GM12891 (cell line): Measurements from ENCODE around the gene ALPK3.

ENCODE experiments used
- DNase-seq: peaks from one replicate; pipeline ENCODE4 v3.0.0; 2011; ENCODE audit warnings: low spot score; ENCODE audit not compliant: insufficient read length
- FAIRE-seq: peaks from 2 replicates; lab custom pipeline; 2011; peaks lifted over from hg19 to GRCh38; lab: Jason Lieb, UNC
- PAX5 ChIP-seq: IDR thresholded peaks from 2 replicates; pipeline ENCODE4 v1.6.1; 2011; ENCODE audit warnings: low read length, moderate library complexity, mild to moderate bottlenecking; ENCODE audit not compliant: insufficient read depth, severe bottlenecking
- POLR2A ChIP-seq: IDR thresholded peaks from 2 replicates; pipeline ENCODE4 v1.6.1; 2011; ENCODE audit warnings: low read depth, low read length, control low read depth
- POLR2AphosphoS5 ChIP-seq: IDR thresholded peaks from 2 replicates; pipeline ENCODE4 v1.6.1; 2011; ENCODE audit warnings: low read depth, low read length, control low read depth
- POU2F2 ChIP-seq: IDR thresholded peaks from 2 replicates; pipeline ENCODE4 v1.6.1; 2011; ENCODE audit warnings: low read depth, mild to moderate bottlenecking, control low read depth, low read length, moderate library complexity
- SPI1 ChIP-seq: IDR thresholded peaks from 2 replicates; pipeline ENCODE4 v1.6.1; 2011; ENCODE audit warnings: low read depth, low read length, control low read depth
- TAF1 ChIP-seq: IDR thresholded peaks from 2 replicates; pipeline ENCODE4 v1.6.1; 2011; ENCODE audit warnings: low read depth, low read length, control low read depth

ALPK3 gene

GRCh38 chr15:84879088-84879780, 62.1 kb downstream of the ALPK3 start:
- TF ChIP-seq POLR2AphosphoS5 (no peak), POU2F2 (no peak), PAX5 (no peak), SPI1 (no peak), POLR2A (no peak), TAF1 (no peak)
- no peak for DNase-seq
- FAIRE-seq = no peak

- DNase-seq (no peak), FAIRE-seq (no peak)
- no peak for TF ChIP-seq TAF1
- TF ChIP-seq POLR2AphosphoS5 = no peak
- TF ChIP-seq POU2F2 = no peak
- no peak for TF ChIP-seq PAX5
- no peak for TF ChIP-seq SPI1
- TF ChIP-seq POLR2A = no peak
These were observed 62.9 kb downstream of the ALPK3 start for GRCh38 chr15:84880007-84880406.

- no peak for TF ChIP-seq POU2F2
- DNase-seq (no peak), FAIRE-seq (no peak)
These were observed 63.8 kb downstream of the ALPK3 start for GRCh38 chr15:84880822-84881519.

- FAIRE-seq = no peak
- no peak for TF ChIP-seq PAX5
- no peak for TF ChIP-seq POU2F2
- TF ChIP-seq SPI1 = no peak
- no peak for TF ChIP-seq POLR2A
- TF ChIP-seq TAF1 = no peak
- TF ChIP-seq POLR2AphosphoS5 = no peak
- DNase-seq = no peak
These were observed 64.3 kb downstream of the ALPK3 start for GRCh38 chr15:84881520-84881830.

- no peak for DNase-seq
- TF ChIP-seq TAF1 (no peak), SPI1 (no peak), POU2F2 (no peak), POLR2AphosphoS5 (no peak), PAX5 (no peak), POLR2A (no peak)
- FAIRE-seq = no peak
These were observed 66.3 kb downstream of the ALPK3 start for GRCh38 chr15:84883466-84883865.

- no peak for DNase-seq
- no peak for TF ChIP-seq PAX5
- no peak for TF ChIP-seq POLR2AphosphoS5
- no peak for TF ChIP-seq SPI1
- no peak for TF ChIP-seq TAF1
- TF ChIP-seq POLR2A = no peak
- no peak for TF ChIP-seq POU2F2
- no peak for FAIRE-seq
These were observed 67.0 kb downstream of the ALPK3 start, which contains the start of gene SLC28A1 for GRCh38 chr15:84883916-84884781. Gene SLC28A1, plus strand, starts transcription at chr15:84884662. Its CDS starts 3,099 bp downstream, at chr15:84887761.

GRCh38 chr15:84885801-84886200, 68.6 kb downstream of the ALPK3 start:
- TF ChIP-seq POU2F2 (no peak), POLR2AphosphoS5 (no peak)
- FAIRE-seq = no peak
- DNase-seq = no peak

GRCh38 chr15:84886211-84886983, 69.2 kb downstream of the ALPK3 start:
- no peak for DNase-seq
- TF ChIP-seq POLR2A (no peak), TAF1 (no peak), SPI1 (no peak), POU2F2 (no peak), POLR2AphosphoS5 (no peak)
- no peak for FAIRE-seq

GRCh38 chr15:84886984-84887299, 69.8 kb downstream of the ALPK3 start:
- no peak for TF ChIP-seq POLR2A
- TF ChIP-seq POU2F2 = no peak
- no peak for TF ChIP-seq PAX5
- no peak for TF ChIP-seq SPI1
- no peak for TF ChIP-seq POLR2AphosphoS5
- DNase-seq (no peak), FAIRE-seq (no peak)
